B cell (primary cell): ENCODE measurements around the gene CCDC88B.

Experiments used
- CTCF ChIP-seq: fragments of 200-600 bp; IDR thresholded peaks from one replicate; pipeline ENCODE4 v1.8.0; 2022; ENCODE audit warnings: antibody characterized with exemption, mild to moderate bottlenecking
- EZH2 ChIP-seq: IDR thresholded peaks from 2 replicates; pipeline ENCODE4 v1.6.1; 2012; ENCODE audit warnings: borderline replicate concordance, low read depth, mild to moderate bottlenecking, moderate library complexity, low read length; ENCODE audit not compliant: insufficient read depth, poor library complexity, severe bottlenecking

DNA sequence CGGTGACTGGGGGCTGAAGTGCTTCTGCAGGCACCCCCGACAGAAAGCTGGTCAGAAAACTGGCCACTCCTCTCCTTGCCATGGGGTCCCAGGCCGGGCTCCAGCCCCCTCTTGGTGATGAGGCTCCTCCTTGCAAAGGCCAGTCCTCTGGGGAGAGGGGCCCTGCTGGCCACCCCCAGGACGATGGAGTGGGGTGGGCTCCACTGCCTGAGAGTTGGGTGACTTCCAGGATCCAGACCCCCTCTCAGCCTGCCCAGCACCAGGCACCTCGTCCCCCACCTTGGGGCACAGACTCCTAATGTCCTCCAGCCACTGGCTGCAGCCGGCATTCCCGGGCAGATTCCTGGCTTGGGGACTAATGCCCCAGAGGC lies 18.5 kb downstream of the CCDC88B start:
- TF ChIP-seq CTCF: no peak
- no peak for TF ChIP-seq EZH2
